H9 (cell line): ENCODE results near the gene PRUNE2. TPM values are rescaled to one million over a fixed set of nuclear protein-coding genes. Genes with fewer than 3 reads are reported as not detected.

Experiments
- DNase-seq: peaks from one replicate; pipeline ENCODE4 v3.0.0-alpha.2; 2017
- H2AFZ ChIP-seq: one replicate; pipeline ENCODE4 v1.6.1; 2013; ENCODE audit warnings: mild to moderate bottlenecking, low read length, control low read depth, moderate library complexity
- H2AK5ac ChIP-seq: 2 replicates; pipeline ENCODE4 v1.6.1; 2013; ENCODE audit warnings: low read length, control low read depth, mixed read lengths; ENCODE audit not compliant: insufficient read length
- H2BK120ac ChIP-seq: one replicate; pipeline ENCODE4 v1.6.1; 2013; ENCODE audit warnings: low read depth, mild to moderate bottlenecking, low read length, control low read depth, inconsistent platforms; ENCODE audit not compliant: poor library complexity, severe bottlenecking
- H2BK12ac ChIP-seq: 2 replicates; pipeline ENCODE4 v1.6.1; 2013; ENCODE audit warnings: low read length, control low read depth, mixed read lengths, low read depth; ENCODE audit not compliant: insufficient read length
- H2BK15ac ChIP-seq: 2 replicates; pipeline ENCODE4 v1.6.1; 2013; ENCODE audit warnings: low read depth, low read length, control low read depth
- H2BK20ac ChIP-seq: one replicate; pipeline ENCODE4 v1.6.1; 2013; ENCODE audit warnings: low read depth, mild to moderate bottlenecking, low read length, control low read depth, inconsistent platforms; ENCODE audit not compliant: poor library complexity, severe bottlenecking
- H2BK5ac ChIP-seq: 2 replicates; pipeline ENCODE4 v1.6.1; 2013; ENCODE audit warnings: low read length, control low read depth, mixed read lengths; ENCODE audit not compliant: insufficient read length
- H3K14ac ChIP-seq: 2 replicates; pipeline ENCODE4 v1.6.1; 2013; ENCODE audit warnings: low read length, control low read depth; ENCODE audit not compliant: insufficient read depth
- H3K18ac ChIP-seq: 2 replicates; pipeline ENCODE4 v1.6.1; 2013; ENCODE audit warnings: low read depth, mild to moderate bottlenecking, mixed read lengths, low read length, control low read depth; ENCODE audit not compliant: insufficient read length
- H3K23ac ChIP-seq: 2 replicates; pipeline ENCODE4 v1.6.1; 2013; ENCODE audit warnings: low read length, control low read depth, mixed read lengths, low read depth; ENCODE audit not compliant: insufficient read length
- H3K23me2 ChIP-seq: 2 replicates; pipeline ENCODE4 v1.6.1; 2013; ENCODE audit warnings: low read depth, mild to moderate bottlenecking, mixed read lengths, low read length, control low read depth; ENCODE audit not compliant: insufficient read length, poor library complexity, severe bottlenecking
- H3K27ac ChIP-seq: 2 replicates; pipeline ENCODE4 v1.5.1; 2013; ENCODE audit warnings: low read length, control low read depth, mixed read lengths, low read depth; ENCODE audit not compliant: insufficient read length
- H3K27me3 ChIP-seq: 2 replicates; pipeline ENCODE4 v1.6.1; 2013; ENCODE audit warnings: low read length, control low read depth, inconsistent platforms; ENCODE audit not compliant: insufficient read depth
- H3K4ac ChIP-seq: 2 replicates; pipeline ENCODE4 v1.6.1; 2013; ENCODE audit warnings: low read depth, mild to moderate bottlenecking, control low read depth, inconsistent platforms, low read length, moderate library complexity
- H3K4me1 ChIP-seq: 2 replicates; pipeline ENCODE4 v1.6.1; 2013; ENCODE audit warnings: low read length, control low read depth, inconsistent platforms; ENCODE audit not compliant: insufficient read depth
- H3K4me2 ChIP-seq: 2 replicates; pipeline ENCODE4 v1.6.1; 2013; ENCODE audit warnings: low read length, control low read depth, mixed read lengths; ENCODE audit not compliant: insufficient read length, insufficient read depth
- H3K56ac ChIP-seq: 2 replicates; pipeline ENCODE4 v1.6.1; 2013; ENCODE audit warnings: low read depth, mild to moderate bottlenecking, mixed read lengths, low read length, control low read depth; ENCODE audit not compliant: insufficient read length
- H3K79me1 ChIP-seq: 2 replicates; pipeline ENCODE4 v1.6.1; 2013; ENCODE audit warnings: low read depth, mild to moderate bottlenecking, moderate library complexity, low read length, control low read depth, inconsistent platforms; ENCODE audit not compliant: insufficient read depth, poor library complexity, severe bottlenecking
- H3K79me2 ChIP-seq: 2 replicates; pipeline ENCODE4 v1.6.1; 2013; ENCODE audit warnings: low read length, control low read depth, inconsistent platforms; ENCODE audit not compliant: insufficient read depth
- H3K9ac ChIP-seq: 2 replicates; pipeline ENCODE4 v1.6.1; 2013; ENCODE audit warnings: low read length, control low read depth, mixed read lengths; ENCODE audit not compliant: insufficient read length; ENCODE audit errors: extremely low read depth
- H3K9me3 ChIP-seq: one replicate; pipeline ENCODE4 v1.6.1; 2013; ENCODE audit warnings: low read depth, low read length, inconsistent platforms; ENCODE audit not compliant: control insufficient read depth
- H3T11ph ChIP-seq: one replicate; pipeline ENCODE4 v1.6.1; 2013; ENCODE audit warnings: mild to moderate bottlenecking, low read length, control low read depth, inconsistent platforms
- H4K20me1 ChIP-seq: one replicate; pipeline ENCODE4 v1.6.1; 2013; ENCODE audit not compliant: control insufficient read depth, insufficient read length, insufficient read depth
- H4K5ac ChIP-seq: 2 replicates; pipeline ENCODE4 v1.6.1; 2013; ENCODE audit warnings: low read depth, mild to moderate bottlenecking, mixed read lengths, low read length, control low read depth; ENCODE audit not compliant: insufficient read length
- H4K8ac ChIP-seq: replicated peaks from 2 replicates; pipeline ENCODE4 v1.6.1; 2013; ENCODE audit warnings: low read length, control low read depth, mixed read lengths, low read depth; ENCODE audit not compliant: insufficient read length
- H4K91ac ChIP-seq: 2 replicates; pipeline ENCODE4 v1.6.1; 2013; ENCODE audit warnings: low read depth, mild to moderate bottlenecking, moderate library complexity, mixed read lengths, low read length, control low read depth; ENCODE audit not compliant: insufficient read length
- H3K27ac Mint-ChIP-seq, 3 experiments: 2 replicates in 2 of 3; 3 replicates in 1 of 3; pipeline ENCODE4 v1.8.0; 2020 to 2021; ENCODE audit warnings: mixed read lengths in 3 of 3, mild to moderate bottlenecking in 1 of 3, moderate library complexity in 1 of 3
- H3K27me3 Mint-ChIP-seq: 2 replicates; pipeline ENCODE4 v1.8.0; 2021; ENCODE audit warnings: low read depth, mild to moderate bottlenecking, moderate library complexity, mixed read lengths
- H3K36me3 Mint-ChIP-seq, 3 experiments: 2 replicates in 2 of 3; 3 replicates in 1 of 3; pipeline ENCODE4 v1.8.0; 2020 to 2021; ENCODE audit warnings: low read depth in 3 of 3, mixed read lengths in 3 of 3; ENCODE audit not compliant: insufficient read depth in 1 of 3
- H3K4me1 Mint-ChIP-seq, 2 experiments: 2 replicates each; pipeline ENCODE4 v1.8.0; 2020; ENCODE audit warnings: mixed read lengths in 2 of 2
- H3K4me3 Mint-ChIP-seq, 2 experiments: 2 replicates in 1 of 2; 3 replicates in 1 of 2; pipeline ENCODE4 v1.8.0; 2020 to 2021; ENCODE audit warnings: mild to moderate bottlenecking in 2 of 2, mixed read lengths in 2 of 2, moderate library complexity in 1 of 2
- H3K9me3 Mint-ChIP-seq, 2 experiments: 2 replicates in 1 of 2; 3 replicates in 1 of 2; pipeline ENCODE4 v1.8.0; 2020; ENCODE audit warnings: mild to moderate bottlenecking in 2 of 2, mixed read lengths in 2 of 2, moderate library complexity in 1 of 2
- WGBS: extraction: QIAGEN DNeasy Blood & Tissue Kit; methylation state at CpG from one replicate; pipeline ENCODE4 v1.1.7; 2013; ENCODE audit warnings: missing lambda C conversion rate, low lambda C conversion rate, mixed read lengths; ENCODE audit not compliant: insufficient read length; ENCODE audit errors: extremely low coverage; 5-methylcytosine and 5-hydroxymethylcytosine counted together
- total RNA-seq: library from RNA; stranded (reverse); gene quantifications from 2 replicates; pipeline ENCODE4 v1.2.1, GENCODE V29; 2021
- TF ChIP-seq, protein P1 (sequence below): fragments of 200-600 bp; sonication (generic); conservative IDR thresholded peaks from 3 replicates; pipeline ENCODE4 v1.8.0; 2021; ENCODE audit warnings: antibody characterized with exemption, mild to moderate bottlenecking

The PRUNE2 gene
- total RNA-seq, 1 experiment from 2014 or later, result 12.1 TPM

DNA sequence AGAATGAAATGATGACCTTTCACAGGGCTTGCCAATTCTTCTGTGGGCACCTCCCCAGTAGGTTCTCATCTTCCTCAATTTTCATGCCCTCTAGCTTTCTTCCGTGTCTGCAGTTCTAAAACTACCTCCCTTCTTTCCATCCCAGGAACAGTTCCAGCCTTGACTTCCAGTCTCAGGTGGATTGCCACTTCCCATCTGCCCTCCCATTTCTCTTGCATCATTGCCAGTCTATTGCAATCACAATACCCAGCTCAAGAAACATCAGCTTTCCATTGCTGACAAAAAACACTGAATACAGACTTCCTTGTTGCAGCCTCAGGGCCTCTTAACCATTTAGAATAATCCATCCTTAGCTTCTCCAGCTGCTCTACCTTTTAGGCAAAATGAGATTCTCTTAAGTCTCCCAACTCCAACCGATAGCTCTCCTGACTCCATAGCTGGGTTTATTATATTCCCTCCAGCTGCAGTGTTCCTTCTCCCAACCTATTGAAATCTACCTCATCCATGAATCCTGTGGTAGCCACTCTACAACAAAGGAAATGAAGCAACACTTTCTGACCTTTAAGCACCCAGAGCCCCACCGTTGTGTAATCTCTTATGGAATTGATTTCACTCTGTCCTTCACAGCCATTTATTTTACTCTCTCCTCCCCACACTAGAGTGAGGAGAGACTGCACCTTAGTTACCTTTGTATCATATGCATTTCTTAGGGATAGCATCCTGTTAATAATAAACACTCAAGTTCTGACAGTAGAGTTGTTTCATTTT, 217.3 kb downstream of the PRUNE2 start:
- H3K27ac ChIP-seq, result no peak overlapping the region
- peaks cover 6% of the 10 kb centered on the region; the same call in 1 of the 2 replicates for H3K27me3 ChIP-seq
- Mint-ChIP-seq H3K9me3 (no peaks in the 10 kb centered on the region), H3K27ac (no peak overlapping the region), H3K27me3 (peaks cover 43% of the 10 kb centered on the region), H3K4me1 (peaks cover 34 to 41% of the 10 kb centered on the region in 2 experiments), H3K4me3 (no peak overlapping the region), H3K36me3 (no peaks in the 10 kb centered on the region)
- no peaks in the 10 kb centered on the region for H4K20me1 ChIP-seq
- H2BK5ac ChIP-seq, result no peak overlapping the region
- H3K4me2 ChIP-seq, result no peak overlapping the region
- H3K9ac ChIP-seq, result no peak overlapping the region
- no peaks in the 10 kb centered on the region for H3K4me1 ChIP-seq
- H3T11ph ChIP-seq, result no peak overlapping the region
- H3K79me1 ChIP-seq, result no peaks in the 10 kb centered on the region
- no peak overlapping the region for H3K56ac ChIP-seq
- no peaks in the 10 kb centered on the region for H3K23me2 ChIP-seq
- no peak overlapping the region for H2BK120ac ChIP-seq
- no peak overlapping the region for H3K4ac ChIP-seq
- TF ChIP-seq, protein P1, sequence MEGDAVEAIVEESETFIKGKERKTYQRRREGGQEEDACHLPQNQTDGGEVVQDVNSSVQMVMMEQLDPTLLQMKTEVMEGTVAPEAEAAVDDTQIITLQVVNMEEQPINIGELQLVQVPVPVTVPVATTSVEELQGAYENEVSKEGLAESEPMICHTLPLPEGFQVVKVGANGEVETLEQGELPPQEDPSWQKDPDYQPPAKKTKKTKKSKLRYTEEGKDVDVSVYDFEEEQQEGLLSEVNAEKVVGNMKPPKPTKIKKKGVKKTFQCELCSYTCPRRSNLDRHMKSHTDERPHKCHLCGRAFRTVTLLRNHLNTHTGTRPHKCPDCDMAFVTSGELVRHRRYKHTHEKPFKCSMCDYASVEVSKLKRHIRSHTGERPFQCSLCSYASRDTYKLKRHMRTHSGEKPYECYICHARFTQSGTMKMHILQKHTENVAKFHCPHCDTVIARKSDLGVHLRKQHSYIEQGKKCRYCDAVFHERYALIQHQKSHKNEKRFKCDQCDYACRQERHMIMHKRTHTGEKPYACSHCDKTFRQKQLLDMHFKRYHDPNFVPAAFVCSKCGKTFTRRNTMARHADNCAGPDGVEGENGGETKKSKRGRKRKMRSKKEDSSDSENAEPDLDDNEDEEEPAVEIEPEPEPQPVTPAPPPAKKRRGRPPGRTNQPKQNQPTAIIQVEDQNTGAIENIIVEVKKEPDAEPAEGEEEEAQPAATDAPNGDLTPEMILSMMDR, result no peak
- H3K9me3 ChIP-seq, result no peaks in the 10 kb centered on the region
- no peak overlapping the region for H3K14ac ChIP-seq
- DNase-seq, result no peak
- H3K23ac ChIP-seq, result no peak overlapping the region
- H3K18ac ChIP-seq, result no peak overlapping the region
- H2BK12ac ChIP-seq, result no peak overlapping the region
- H2BK15ac ChIP-seq, result no peak overlapping the region
- no peak overlapping the region for H4K8ac ChIP-seq
- no peak overlapping the region for H4K91ac ChIP-seq
- no peak overlapping the region for H2BK20ac ChIP-seq
- no peak overlapping the region for H2AFZ ChIP-seq
- H4K5ac ChIP-seq, result no peak overlapping the region
- H3K79me2 ChIP-seq, result no peaks in the 10 kb centered on the region
- no CpG with 5 or more reads among the region's 3 CpGs for WGBS
- no peak overlapping the region for H2AK5ac ChIP-seq
